HEK293 (cell line): ENCODE measurements around the gene RORC.

Experiments used
- AEBP2 ChIP-seq: fragments of 450-650 bp; formaldehyde crosslinking; IDR thresholded peaks from 2 replicates; pipeline ENCODE4 v1.5.1; 2016; ENCODE audit warnings: missing biosample characterization, missing genetic modification characterization, borderline replicate concordance
- BCL11B ChIP-seq: fragments of 450-650 bp; formaldehyde crosslinking; IDR thresholded peaks from 2 replicates; pipeline ENCODE4 v1.5.1; 2016; ENCODE audit warnings: low read depth, missing biosample characterization, missing genetic modification characterization
- KLF16 ChIP-seq: fragments of 450-650 bp; formaldehyde crosslinking; IDR thresholded peaks from 2 replicates; pipeline ENCODE4 v1.5.1; 2017; ENCODE audit warnings: missing biosample characterization, missing genetic modification characterization
- KLF8 ChIP-seq: fragments of 450-650 bp; formaldehyde crosslinking; IDR thresholded peaks from 2 replicates; pipeline ENCODE4 v1.5.1; 2016; ENCODE audit warnings: missing biosample characterization, missing genetic modification characterization
- OVOL3 ChIP-seq: fragments of 450-650 bp; formaldehyde crosslinking; IDR thresholded peaks from 2 replicates; pipeline ENCODE4 v1.5.1; 2016; ENCODE audit warnings: missing biosample characterization, missing genetic modification characterization
- WT1 ChIP-seq: fragments of 450-650 bp; formaldehyde crosslinking; IDR thresholded peaks from 2 replicates; pipeline ENCODE4 v1.5.1; 2016; ENCODE audit warnings: missing biosample characterization, missing genetic modification characterization
- YY1 ChIP-seq: fragments of 450-650 bp; formaldehyde crosslinking; IDR thresholded peaks from 2 replicates; pipeline ENCODE4 v1.5.1; 2018; ENCODE audit warnings: missing biosample characterization, missing genetic modification characterization
- ZNF138 ChIP-seq: fragments of 450-650 bp; formaldehyde crosslinking; IDR thresholded peaks from 2 replicates; pipeline ENCODE4 v1.5.1; 2016; ENCODE audit warnings: missing biosample characterization, missing genetic modification characterization, borderline replicate concordance
- ZNF140 ChIP-seq: fragments of 450-650 bp; formaldehyde crosslinking; IDR thresholded peaks from 2 replicates; pipeline ENCODE4 v1.5.1; 2016; ENCODE audit warnings: missing biosample characterization, missing genetic modification characterization
- ZNF175 ChIP-seq: fragments of 450-650 bp; formaldehyde crosslinking; IDR thresholded peaks from 2 replicates; pipeline ENCODE4 v1.5.1; 2016; ENCODE audit warnings: missing biosample characterization, missing genetic modification characterization
- ZNF302 ChIP-seq: fragments of 450-650 bp; formaldehyde crosslinking; IDR thresholded peaks from 2 replicates; pipeline ENCODE4 v1.5.1; 2016; ENCODE audit warnings: missing biosample characterization, missing genetic modification characterization, low read depth
- ZNF324 ChIP-seq: fragments of 450-650 bp; formaldehyde crosslinking; IDR thresholded peaks from 2 replicates; pipeline ENCODE4 v1.5.1; 2016; ENCODE audit warnings: missing biosample characterization, missing genetic modification characterization
- ZNF624 ChIP-seq: fragments of 450-650 bp; formaldehyde crosslinking; IDR thresholded peaks from 2 replicates; pipeline ENCODE4 v1.5.1; 2017; ENCODE audit warnings: missing biosample characterization, missing genetic modification characterization
- ZNF639 ChIP-seq: fragments of 450-650 bp; formaldehyde crosslinking; IDR thresholded peaks from 2 replicates; pipeline ENCODE4 v1.5.1; 2016; ENCODE audit warnings: missing biosample characterization, missing genetic modification characterization
- ZNF658 ChIP-seq: fragments of 450-650 bp; formaldehyde crosslinking; IDR thresholded peaks from 2 replicates; pipeline ENCODE4; 2016; ENCODE audit warnings: missing biosample characterization, missing genetic modification characterization
- ZNF664 ChIP-seq: fragments of 450-650 bp; formaldehyde crosslinking; IDR thresholded peaks from 2 replicates; pipeline ENCODE4 v1.5.1; 2016; ENCODE audit warnings: missing biosample characterization, missing genetic modification characterization
- ZNF670 ChIP-seq: fragments of 450-650 bp; formaldehyde crosslinking; IDR thresholded peaks from 2 replicates; pipeline ENCODE4 v1.5.1; 2016; ENCODE audit warnings: missing biosample characterization, missing genetic modification characterization, low read depth
- ZNF677 ChIP-seq: fragments of 450-650 bp; IDR thresholded peaks from 2 replicates; pipeline ENCODE4 v1.5.0; 2018; ENCODE audit warnings: missing biosample characterization, mild to moderate bottlenecking, missing genetic modification characterization, moderate library complexity
- ZNF707 ChIP-seq: fragments of 450-650 bp; formaldehyde crosslinking; IDR thresholded peaks from 2 replicates; pipeline ENCODE4 v1.5.1; 2016; ENCODE audit warnings: missing biosample characterization, missing genetic modification characterization
- ZNF785 ChIP-seq: fragments of 450-650 bp; formaldehyde crosslinking; IDR thresholded peaks from 2 replicates; pipeline ENCODE4 v1.5.1; 2016; ENCODE audit warnings: missing biosample characterization, missing genetic modification characterization
- TF ChIP-seq, protein P1 (sequence below): fragments of 450-650 bp; formaldehyde crosslinking; IDR thresholded peaks from 2 replicates; pipeline ENCODE4 v1.5.1; 2016; ENCODE audit warnings: missing biosample characterization, missing genetic modification characterization
- TF ChIP-seq, protein P2 (sequence below): fragments of 450-650 bp; formaldehyde crosslinking; IDR thresholded peaks from 2 replicates; pipeline ENCODE4 v1.5.1; 2016; ENCODE audit warnings: missing biosample characterization, missing genetic modification characterization, low read depth
- TF ChIP-seq, protein P3 (sequence below): fragments of 450-650 bp; formaldehyde crosslinking; IDR thresholded peaks from 2 replicates; pipeline ENCODE4 v1.5.1; 2016; ENCODE audit warnings: missing biosample characterization, missing genetic modification characterization

The RORC gene

DNA sequence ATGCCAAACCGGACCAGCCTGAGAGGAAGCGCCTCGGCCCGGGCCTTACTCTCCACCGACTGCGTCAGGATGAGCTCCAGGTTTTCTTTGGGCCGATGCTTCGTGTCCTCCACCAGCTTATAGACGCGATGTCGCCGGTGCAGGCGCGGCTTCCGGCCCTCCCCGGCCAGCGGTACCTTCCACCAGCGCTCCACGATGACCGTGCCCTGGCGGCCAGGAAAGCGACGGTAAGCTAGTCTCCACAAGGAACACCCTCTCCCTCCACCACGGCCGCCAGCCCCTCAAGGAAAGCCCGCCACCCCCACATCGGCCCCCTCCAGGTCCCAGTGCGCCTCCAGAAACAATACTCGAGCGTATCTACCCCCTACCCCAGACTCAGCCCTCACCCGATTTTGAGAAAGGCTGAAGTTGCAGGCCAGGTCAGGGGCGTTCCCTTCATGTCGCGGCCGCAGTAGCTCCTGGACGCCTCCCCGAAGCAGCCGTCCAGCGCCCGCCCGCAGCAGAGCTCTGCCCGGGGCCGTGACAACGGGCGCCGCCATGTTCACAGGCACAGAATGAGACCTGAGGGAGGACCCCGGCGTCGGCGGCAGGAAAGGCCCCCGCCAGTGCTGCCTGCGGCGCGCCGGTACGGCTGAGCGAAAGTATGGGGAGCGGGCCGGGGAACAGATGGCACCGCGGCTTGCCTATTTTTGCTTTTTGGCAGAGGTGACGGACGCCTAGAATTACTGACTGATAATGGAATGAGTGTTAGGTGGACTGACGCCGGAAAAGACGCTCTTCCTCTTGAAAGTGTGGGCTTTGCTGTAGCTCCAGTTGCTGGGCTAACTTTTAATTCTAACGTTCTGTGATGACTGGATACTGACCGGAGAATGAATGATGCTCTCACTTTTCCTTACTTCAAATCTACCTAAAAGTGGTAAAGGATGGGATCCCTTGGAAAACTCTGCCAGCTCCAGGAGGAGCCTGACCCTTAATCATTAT, 68.4 kb downstream of the RORC start, which contains the start of gene MRPL9 (continued):
- TF ChIP-seq ZNF707 (tag by site-specific recombination) (no peak), BCL11B (tag by site-specific recombination) (no peak), AEBP2 (tag by site-specific recombination) (no peak), ZNF664 (tag by site-specific recombination) (no peak), ZNF138 (tag by site-specific recombination) (no peak), ZNF785 (tag by site-specific recombination) (no peak), YY1 (tag by site-specific recombination) (peak; percentile 95), ZNF677 (no peak), ZNF639 (tag by site-specific recombination) (peak; percentile 66), KLF16 (tag by site-specific recombination) (0 out of 2 replicates have a peak, but pooled peaks have one; percentile 41), ZNF670 (tag by site-specific recombination) (no peak), ZNF302 (tag by site-specific recombination) (no peak), KLF8 (tag by site-specific recombination) (0 out of 2 replicates have a peak, but pooled peaks have one; percentile 43), ZNF658 (no peak), OVOL3 (tag by site-specific recombination) (peak; percentile 41; the same call in 1 of the 2 replicates), ZNF324 (tag by site-specific recombination) (peak; percentile 82), ZNF175 (no peak), ZNF140 (no peak), ZNF624 (tag by site-specific recombination) (no peak), WT1 (no peak)
- TF ChIP-seq, protein P1, sequence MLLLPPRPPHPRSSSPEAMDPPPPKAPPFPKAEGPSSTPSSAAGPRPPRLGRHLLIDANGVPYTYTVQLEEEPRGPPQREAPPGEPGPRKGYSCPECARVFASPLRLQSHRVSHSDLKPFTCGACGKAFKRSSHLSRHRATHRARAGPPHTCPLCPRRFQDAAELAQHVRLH (tag by site-specific recombination), result no peak
- TF ChIP-seq, protein P2, sequence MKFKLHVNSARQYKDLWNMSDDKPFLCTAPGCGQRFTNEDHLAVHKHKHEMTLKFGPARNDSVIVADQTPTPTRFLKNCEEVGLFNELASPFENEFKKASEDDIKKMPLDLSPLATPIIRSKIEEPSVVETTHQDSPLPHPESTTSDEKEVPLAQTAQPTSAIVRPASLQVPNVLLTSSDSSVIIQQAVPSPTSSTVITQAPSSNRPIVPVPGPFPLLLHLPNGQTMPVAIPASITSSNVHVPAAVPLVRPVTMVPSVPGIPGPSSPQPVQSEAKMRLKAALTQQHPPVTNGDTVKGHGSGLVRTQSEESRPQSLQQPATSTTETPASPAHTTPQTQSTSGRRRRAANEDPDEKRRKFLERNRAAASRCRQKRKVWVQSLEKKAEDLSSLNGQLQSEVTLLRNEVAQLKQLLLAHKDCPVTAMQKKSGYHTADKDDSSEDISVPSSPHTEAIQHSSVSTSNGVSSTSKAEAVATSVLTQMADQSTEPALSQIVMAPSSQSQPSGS (tag by site-specific recombination), result no peak
- TF ChIP-seq, protein P3, sequence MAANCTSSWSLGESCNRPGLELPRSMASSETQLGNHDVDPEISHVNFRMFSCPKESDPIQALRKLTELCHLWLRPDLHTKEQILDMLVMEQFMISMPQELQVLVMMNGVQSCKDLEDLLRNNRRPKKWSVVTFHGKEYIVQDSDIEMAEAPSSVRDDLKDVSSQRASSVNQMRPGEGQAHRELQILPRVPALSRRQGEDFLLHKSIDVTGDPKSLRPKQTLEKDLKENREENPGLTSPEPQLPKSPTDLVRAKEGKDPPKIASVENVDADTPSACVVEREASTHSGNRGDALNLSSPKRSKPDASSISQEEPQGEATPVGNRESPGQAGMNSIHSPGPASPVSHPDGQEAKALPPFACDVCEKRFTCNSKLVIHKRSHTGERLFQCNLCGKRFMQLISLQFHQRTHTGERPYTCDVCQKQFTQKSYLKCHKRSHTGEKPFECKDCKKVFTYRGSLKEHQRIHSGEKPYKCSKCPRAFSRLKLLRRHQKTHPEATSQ (tag by site-specific recombination), result no peak
